Measurements from ENCODE around the gene YOD1. TPM values are rescaled to one million over a fixed set of nuclear protein-coding genes. Genes with fewer than 3 reads are reported as not detected.

The YOD1 gene
- total and polyA plus RNA-seq, 4 donors: 3.4 to 34.4 (median 5.4) TPM

DNA sequence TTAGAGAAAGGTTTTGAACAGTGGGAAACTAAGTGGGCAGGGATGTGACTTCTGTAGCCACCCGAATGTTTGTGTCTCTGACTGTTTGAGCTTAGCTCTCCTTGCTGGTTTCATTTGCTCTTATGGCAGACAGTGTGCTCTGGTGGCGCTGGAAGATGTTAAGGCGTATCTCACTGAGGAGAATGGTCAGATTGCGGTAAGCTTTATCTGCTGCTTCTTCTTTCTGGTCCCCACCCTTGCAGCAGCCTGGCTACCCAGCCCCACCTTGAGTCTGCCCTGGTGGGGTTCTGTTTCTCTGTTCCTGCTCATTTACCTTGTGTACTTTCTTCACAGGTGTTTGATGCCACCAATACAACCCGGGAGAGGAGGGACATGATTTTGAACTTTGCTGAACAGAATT lies 12.0 kb upstream of the YOD1 start:
- Histone ChIP-seq H3K9me3 (ENCODE audit: control insufficient read depth in 4 of 4, insufficient read depth in 3 of 4, low read length in 3 of 4) (no peaks in the 10 kb centered on the region), H3K27me3 (ENCODE audit: control insufficient read depth in 3 of 3, insufficient read depth in 3 of 3, low read length in 2 of 3) (no peaks in the 10 kb centered on the region), H3K36me3 (ENCODE audit: control insufficient read depth in 4 of 4, insufficient read depth in 4 of 4, low read length in 4 of 4) (peaks cover 8 to 24% (median 20%) of the 10 kb centered on the region in 4 donors), H3K9ac (ENCODE audit: insufficient read depth in 1 of 2, low read length in 2 of 2) (no peak overlapping the region), H3K4me3 (no peak overlapping the region), H3K27ac (ENCODE audit: low read depth in 1 of 2, low read length in 1 of 2) (no peak overlapping the region), H3K4me1 (ENCODE audit: control insufficient read depth in 5 of 5, insufficient read depth in 5 of 5, low read length in 5 of 5) (peaks cover 0 to 5% (median 2%) of the 10 kb centered on the region in 5 donors)
- no peak for TF ChIP-seq CTCF (IDR thresholded peaks at IDR 0.05; ENCODE audit: control extremely low read depth, extremely low read depth)
- DNase-seq (no peak), ATAC-seq (ENCODE audit: insufficient read depth, low FRiP score) (no peak)
- 93 to 97% methylated on average over 5 of the region's 5 CpGs for WGBS, 2 donors

DNA sequence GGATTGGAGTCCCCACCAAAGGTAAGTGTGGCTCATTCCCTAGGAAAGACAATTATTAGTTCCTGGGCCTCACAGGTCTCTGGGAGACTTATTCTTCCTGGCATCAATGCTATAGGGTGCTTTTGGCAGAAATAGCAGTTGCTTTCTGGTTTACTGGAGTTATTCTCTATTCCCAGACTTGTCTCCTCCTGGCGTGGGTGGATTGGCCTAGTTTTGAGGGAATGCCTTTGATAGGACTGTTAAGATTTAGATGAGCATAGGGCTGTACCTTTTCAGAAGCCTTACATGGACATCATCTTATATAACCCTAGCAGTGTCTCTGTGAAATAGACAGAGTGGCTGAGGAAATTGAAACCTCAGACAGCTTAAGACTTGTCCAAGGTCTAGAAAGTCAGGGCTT lies 11.1 kb upstream of the YOD1 start:
- peaks cover 4 to 22% (median 17%) of the 10 kb centered on the region in 4 donors for H3K36me3 ChIP-seq (ENCODE audit: control insufficient read depth in 4 of 4, insufficient read depth in 4 of 4, low read length in 4 of 4)

GRCh38 chr1:207060596-207060995 lies 9.6 kb upstream of the YOD1 start:
- H3K27ac ChIP-seq (ENCODE audit: low read depth in 1 of 2, low read length in 1 of 2): no peak overlapping the region
- no peak for ATAC-seq (ENCODE audit: insufficient read depth, low FRiP score)
- TF ChIP-seq CTCF (IDR thresholded peaks at IDR 0.05; ENCODE audit: control extremely low read depth, extremely low read depth): no peak
- H3K4me1 ChIP-seq (ENCODE audit: control insufficient read depth in 5 of 5, insufficient read depth in 5 of 5, low read length in 5 of 5): peaks cover 0 to 5% (median 0%) of the 10 kb centered on the region in 5 donors
- H3K36me3 ChIP-seq (ENCODE audit: control insufficient read depth in 4 of 4, insufficient read depth in 4 of 4, low read length in 4 of 4): peaks cover 4 to 22% (median 16%) of the 10 kb centered on the region in 4 donors
- H3K9me3 ChIP-seq (ENCODE audit: control insufficient read depth in 4 of 4, insufficient read depth in 3 of 4, low read length in 3 of 4): no peaks in the 10 kb centered on the region
- no peak overlapping the region for H3K4me3 ChIP-seq
- no peak for DNase-seq
- H3K27me3 ChIP-seq (ENCODE audit: control insufficient read depth in 3 of 3, insufficient read depth in 3 of 3, low read length in 2 of 3): no peaks in the 10 kb centered on the region
- 70 to 71% methylated on average over 3 of the region's 3 CpGs for WGBS, 2 donors
- no peak overlapping the region for H3K9ac ChIP-seq (ENCODE audit: insufficient read depth in 1 of 2, low read length in 2 of 2)

More for the DNA sequence above, 11.1 kb upstream of the YOD1 start:
- no peak overlapping the region for H3K27ac ChIP-seq (ENCODE audit: low read depth in 1 of 2, low read length in 1 of 2)
- ATAC-seq (ENCODE audit: insufficient read depth, low FRiP score) (no peak), DNase-seq (no peak)
- H3K9me3 ChIP-seq (ENCODE audit: control insufficient read depth in 4 of 4, insufficient read depth in 3 of 4, low read length in 3 of 4): no peaks in the 10 kb centered on the region
- peaks cover 0 to 5% (median 0%) of the 10 kb centered on the region in 5 donors for H3K4me1 ChIP-seq (ENCODE audit: control insufficient read depth in 5 of 5, insufficient read depth in 5 of 5, low read length in 5 of 5)
- no peak for TF ChIP-seq CTCF (IDR thresholded peaks at IDR 0.05; ENCODE audit: control extremely low read depth, extremely low read depth)
- H3K9ac ChIP-seq (ENCODE audit: insufficient read depth in 1 of 2, low read length in 2 of 2): no peak overlapping the region
- 96 to 97% methylated on average over 1 of the region's 1 CpG for WGBS, 2 donors
- no peaks in the 10 kb centered on the region for H3K27me3 ChIP-seq (ENCODE audit: control insufficient read depth in 3 of 3, insufficient read depth in 3 of 3, low read length in 2 of 3)
- H3K4me3 ChIP-seq: no peak overlapping the region

DNA sequence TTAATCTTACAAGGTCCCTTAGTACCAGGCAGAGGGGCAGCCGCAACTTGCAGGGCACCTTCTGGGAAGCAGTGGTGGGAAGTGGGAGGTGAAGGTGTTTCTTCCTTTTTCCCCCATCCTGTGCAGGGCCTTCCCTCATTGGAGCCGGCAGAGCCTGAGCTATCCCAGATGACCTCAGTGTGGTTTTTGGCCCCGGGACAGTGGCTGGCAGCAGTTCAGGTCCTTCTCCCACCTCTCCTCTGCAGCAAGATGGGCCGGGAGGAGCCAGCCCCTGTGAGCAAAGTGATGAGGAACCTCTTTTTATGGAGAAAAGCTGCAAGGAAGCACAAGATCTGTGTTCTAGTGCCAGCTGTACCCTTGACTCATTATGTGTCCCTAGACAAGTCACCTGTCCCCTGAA lies 8.9 kb upstream of the YOD1 start:
- Histone ChIP-seq H3K4me1 (ENCODE audit: control insufficient read depth in 5 of 5, insufficient read depth in 5 of 5, low read length in 5 of 5) (peaks cover 0 to 5% (median 0%) of the 10 kb centered on the region in 5 donors), H3K27ac (ENCODE audit: low read depth in 1 of 2, low read length in 1 of 2) (peak overlapping the region in 1 of 2 donors; percentile 77), H3K27me3 (ENCODE audit: control insufficient read depth in 3 of 3, insufficient read depth in 3 of 3, low read length in 2 of 3) (no peaks in the 10 kb centered on the region), H3K36me3 (ENCODE audit: control insufficient read depth in 4 of 4, insufficient read depth in 4 of 4, low read length in 4 of 4) (peaks cover under 1 to 20% (median 16%) of the 10 kb centered on the region in 4 donors), H3K9ac (ENCODE audit: insufficient read depth in 1 of 2, low read length in 2 of 2) (peak overlapping the region in 1 of 2 donors; percentile 5), H3K9me3 (ENCODE audit: control insufficient read depth in 4 of 4, insufficient read depth in 3 of 4, low read length in 3 of 4) (no peaks in the 10 kb centered on the region), H3K4me3 (no peak overlapping the region)
- WGBS, 2 donors: 30 to 59% methylated on average over 4 of the region's 4 CpGs
- TF ChIP-seq CTCF (IDR thresholded peaks at IDR 0.05; ENCODE audit: control extremely low read depth, extremely low read depth): no peak
- ATAC-seq (ENCODE audit: insufficient read depth, low FRiP score) (no peak), DNase-seq (no peak)

Measured in lung (tissue), 12 donors.